ENCODE results near the gene DAPK1. TPM values are rescaled to one million over a fixed set of nuclear protein-coding genes. Genes with fewer than 3 reads are reported as not detected.

Gene DAPK1
- polyA plus RNA-seq, 1 of the 3 experiments (the other 2 are of a cell fraction) = 0.61 TPM

DNA sequence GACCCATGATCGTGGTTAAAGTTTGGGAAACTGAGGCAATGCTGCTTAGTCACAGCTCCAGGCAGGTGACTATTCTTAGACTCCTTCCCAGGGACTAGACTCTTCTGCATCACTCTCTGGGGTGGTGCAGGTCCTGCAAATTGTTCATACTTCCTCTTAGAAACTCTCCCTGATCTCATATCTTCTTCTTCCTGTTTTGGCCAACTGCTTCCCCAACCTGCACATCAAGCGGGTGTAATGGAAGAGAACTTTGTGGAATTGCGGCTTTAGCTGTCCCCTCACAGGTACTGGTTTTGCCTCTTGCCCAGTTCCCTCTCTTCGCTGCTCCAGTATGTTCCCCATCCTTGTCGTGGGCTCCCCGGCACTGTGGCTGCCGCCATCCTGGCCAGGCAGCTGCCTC lies 116.7 kb downstream of the DAPK1 start (continued):
- TF ChIP-seq, protein P1, sequence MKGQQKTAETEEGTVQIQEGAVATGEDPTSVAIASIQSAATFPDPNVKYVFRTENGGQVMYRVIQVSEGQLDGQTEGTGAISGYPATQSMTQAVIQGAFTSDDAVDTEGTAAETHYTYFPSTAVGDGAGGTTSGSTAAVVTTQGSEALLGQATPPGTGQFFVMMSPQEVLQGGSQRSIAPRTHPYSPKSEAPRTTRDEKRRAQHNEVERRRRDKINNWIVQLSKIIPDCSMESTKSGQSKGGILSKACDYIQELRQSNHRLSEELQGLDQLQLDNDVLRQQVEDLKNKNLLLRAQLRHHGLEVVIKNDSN (IDR thresholded peaks at IDR 0.05; ENCODE audit: borderline replicate concordance, low read depth) = no peak
- no peak for TF ChIP-seq SIN3A (IDR thresholded peaks at IDR 0.05; ENCODE audit: borderline replicate concordance, low read depth, low read length)

GRCh38 chr9:87615136-87615535 lies 117.5 kb downstream of the DAPK1 start:
- H3K27ac ChIP-seq (ENCODE audit: low read depth in 2 of 2, low read length in 1 of 2) = no peak overlapping the region
- no peak overlapping the region for H3K4me3 ChIP-seq (ENCODE audit: low read depth in 2 of 2, low read length in 1 of 2)
- H3K36me3 ChIP-seq (replicated peaks in 1 of 2; ENCODE audit: control insufficient read depth in 1 of 2, insufficient read depth in 2 of 2, low read length in 1 of 2) = no peaks in the 10 kb centered on the region
- DNase-seq = no peak
- WGBS (ENCODE audit: low lambda C conversion rate) = 77% methylated on average over 6 of the region's 6 CpGs
- H4K20me1 ChIP-seq (ENCODE audit: insufficient read depth) = no peaks in the 10 kb centered on the region
- no peak overlapping the region for H3K4me2 ChIP-seq
- ChIA-PET CTCF (no interaction called here), POLR2A (no interaction called here)
- no peaks in the 10 kb centered on the region for H3K27me3 ChIP-seq (ENCODE audit: insufficient read depth)
- no peaks in the 10 kb centered on the region for H3K9me2 ChIP-seq
- H3K4me1 ChIP-seq (ENCODE audit: control insufficient read depth in 1 of 2, insufficient read depth in 2 of 2, low read depth in 1 of 2, low read length in 1 of 2) = peaks cover 0 to 13% of the 10 kb centered on the region in 2 experiments; a peak in 2 of 4 replicates
- H3K79me2 ChIP-seq (ENCODE audit: insufficient read depth) = no peaks in the 10 kb centered on the region
- H2AFZ ChIP-seq (ENCODE audit: low read depth) = no peak overlapping the region
- H3K9me3 ChIP-seq = no peaks in the 10 kb centered on the region
- H3F3A ChIP-seq (replicated peaks; ENCODE audit: insufficient read depth) = no peaks in the 10 kb centered on the region
- TF ChIP-seq GATA2 (CRISPR knock-in tag; IDR thresholded peaks at IDR 0.05) (no peak), RAD21 (IDR thresholded peaks at IDR 0.05; ENCODE audit: low read length) (no peak), FOXM1 (IDR thresholded peaks at IDR 0.05; ENCODE audit: low read depth) (no peak), JUND (IDR thresholded peaks at IDR 0.05) (no peak), FOSL2 (IDR thresholded peaks at IDR 0.05; ENCODE audit: borderline replicate concordance, low read depth) (no peak), FOXJ3 (CRISPR knock-in tag; IDR thresholded peaks at IDR 0.05) (no peak), REST (IDR thresholded peaks at IDR 0.05; ENCODE audit: low read depth, low read length) (no peak), YY1 (IDR thresholded peaks at IDR 0.05; ENCODE audit: low read depth) (no peak), EP300 (IDR thresholded peaks at IDR 0.05; ENCODE audit: borderline replicate concordance in 1 of 2, low read depth in 1 of 2, low read length in 1 of 2) (no peak), NRF1 (IDR thresholded peaks at IDR 0.05; ENCODE audit: low read depth, low read length) (no peak), NFIC (IDR thresholded peaks at IDR 0.05; ENCODE audit: borderline replicate concordance) (no peak), TCF12 (IDR thresholded peaks at IDR 0.05) (no peak), ELF1 (IDR thresholded peaks at IDR 0.05) (no peak)
- TF ChIP-seq, protein P2, sequence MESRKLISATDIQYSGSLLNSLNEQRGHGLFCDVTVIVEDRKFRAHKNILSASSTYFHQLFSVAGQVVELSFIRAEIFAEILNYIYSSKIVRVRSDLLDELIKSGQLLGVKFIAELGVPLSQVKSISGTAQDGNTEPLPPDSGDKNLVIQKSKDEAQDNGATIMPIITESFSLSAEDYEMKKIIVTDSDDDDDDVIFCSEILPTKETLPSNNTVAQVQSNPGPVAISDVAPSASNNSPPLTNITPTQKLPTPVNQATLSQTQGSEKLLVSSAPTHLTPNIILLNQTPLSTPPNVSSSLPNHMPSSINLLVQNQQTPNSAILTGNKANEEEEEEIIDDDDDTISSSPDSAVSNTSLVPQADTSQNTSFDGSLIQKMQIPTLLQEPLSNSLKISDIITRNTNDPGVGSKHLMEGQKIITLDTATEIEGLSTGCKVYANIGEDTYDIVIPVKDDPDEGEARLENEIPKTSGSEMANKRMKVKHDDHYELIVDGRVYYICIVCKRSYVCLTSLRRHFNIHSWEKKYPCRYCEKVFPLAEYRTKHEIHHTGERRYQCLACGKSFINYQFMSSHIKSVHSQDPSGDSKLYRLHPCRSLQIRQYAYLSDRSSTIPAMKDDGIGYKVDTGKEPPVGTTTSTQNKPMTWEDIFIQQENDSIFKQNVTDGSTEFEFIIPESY (IDR thresholded peaks at IDR 0.05; ENCODE audit: borderline replicate concordance, low read depth) = no peak
- TF ChIP-seq, protein P3, sequence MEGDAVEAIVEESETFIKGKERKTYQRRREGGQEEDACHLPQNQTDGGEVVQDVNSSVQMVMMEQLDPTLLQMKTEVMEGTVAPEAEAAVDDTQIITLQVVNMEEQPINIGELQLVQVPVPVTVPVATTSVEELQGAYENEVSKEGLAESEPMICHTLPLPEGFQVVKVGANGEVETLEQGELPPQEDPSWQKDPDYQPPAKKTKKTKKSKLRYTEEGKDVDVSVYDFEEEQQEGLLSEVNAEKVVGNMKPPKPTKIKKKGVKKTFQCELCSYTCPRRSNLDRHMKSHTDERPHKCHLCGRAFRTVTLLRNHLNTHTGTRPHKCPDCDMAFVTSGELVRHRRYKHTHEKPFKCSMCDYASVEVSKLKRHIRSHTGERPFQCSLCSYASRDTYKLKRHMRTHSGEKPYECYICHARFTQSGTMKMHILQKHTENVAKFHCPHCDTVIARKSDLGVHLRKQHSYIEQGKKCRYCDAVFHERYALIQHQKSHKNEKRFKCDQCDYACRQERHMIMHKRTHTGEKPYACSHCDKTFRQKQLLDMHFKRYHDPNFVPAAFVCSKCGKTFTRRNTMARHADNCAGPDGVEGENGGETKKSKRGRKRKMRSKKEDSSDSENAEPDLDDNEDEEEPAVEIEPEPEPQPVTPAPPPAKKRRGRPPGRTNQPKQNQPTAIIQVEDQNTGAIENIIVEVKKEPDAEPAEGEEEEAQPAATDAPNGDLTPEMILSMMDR (IDR thresholded peaks at IDR 0.05) = no peak
- no peak overlapping the region for H3K9ac ChIP-seq

All from SK-N-SH (cell line).